Esophagus muscularis mucosa (tissue), 3 donors: ENCODE data around the gene DHDDS.

Experiments
- CTCF ChIP-seq, 3 experiments: fragments of 200-600 bp in 2 of 3; fragments of 450-650 bp in 1 of 3; sonication (generic) in 2 of 3; IDR thresholded peaks; one replicate each; pipeline ENCODE4 v1.5.1; 2017 to 2019; ENCODE audit warnings: antibody characterized with exemption in 3 of 3, mild to moderate bottlenecking in 2 of 3, moderate library complexity in 1 of 3
- POLR2AphosphoS5 ChIP-seq, 2 donors: sonication (generic); formaldehyde crosslinking; IDR thresholded peaks; one replicate each; pipeline ENCODE4 v1.6.1; 2017; ENCODE audit warnings: antibody characterized with exemption in 2 of 2

- TF ChIP-seq CTCF (IDR thresholded peaks at IDR 0.05), result no peak
- no peak for TF ChIP-seq POLR2AphosphoS5 (IDR thresholded peaks at IDR 0.05)
These were observed 2.1 kb downstream of the DHDDS start for GRCh38 chr1:26434161-26434752.
